GM12878 (cell line): ENCODE measurements around the gene ATG13. TPM values are rescaled to one million over a fixed set of nuclear protein-coding genes. Genes with fewer than 3 reads are reported as not detected.

ENCODE experiments used
- ATAC-seq: fragments of 200-7000 bp; cut with Tn5 transposase; 3 replicates; pipeline ENCODE4 v1.9.1; 2020; ENCODE audit warnings: mild to moderate bottlenecking, moderate library complexity
- BruUV-seq: library from RNA; stranded (reverse); fragments of 400-500 nt; replicated peaks from 2 replicates; lab custom pipeline; 2021; lab: Mats Ljungman, UMichigan
- CTCF ChIA-PET: fragments of 300-600 bp; sonication (Branson Sonifier 250); formaldehyde crosslinking; extraction: SDS; loops from one replicate; lab custom pipeline; 2021; ENCODE audit warnings: inconsistent platforms; lab: Yijun Ruan, JAX
- POLR2A ChIA-PET: fragments of 350-600 bp; formaldehyde crosslinking; extraction: SDS; loops from one replicate; lab custom pipeline; 2021; ENCODE audit warnings: inconsistent platforms; lab: Charles Lee
- RAD21 ChIA-PET: fragments of 300-600 bp; sonication (Branson Sonifier 250); formaldehyde crosslinking; loops from one replicate; lab custom pipeline; 2023; ENCODE audit warnings: antibody characterized with exemption; ENCODE audit not compliant: unreplicated experiment; lab: Charles Lee
- SMC1A ChIA-PET: fragments of 300-600 bp; sonication (Branson Sonifier 250); formaldehyde crosslinking; loops from one replicate; lab custom pipeline; 2023; ENCODE audit not compliant: unreplicated experiment, uncharacterized antibody; lab: Charles Lee
- DNase-seq: peaks from one replicate; pipeline ENCODE4 v3.0.0-alpha.2; 2011; ENCODE audit warnings: low read depth, low spot score
- FAIRE-seq: peaks from 3 replicates; lab custom pipeline; 2011; peaks lifted over from hg19 to GRCh38; lab: Jason Lieb, UNC
- H2AFZ ChIP-seq: 2 replicates; pipeline ENCODE4 v1.6.0; 2011; ENCODE audit warnings: low read depth, low read length, control low read depth; ENCODE audit not compliant: control insufficient read depth
- H3K27ac ChIP-seq: 2 replicates; pipeline ENCODE4 v1.5.1; 2011; ENCODE audit warnings: control low read depth; ENCODE audit not compliant: control insufficient read depth, insufficient read depth
- H3K27me3 ChIP-seq, 2 experiments: replicated peaks in 1 of 2; 2 replicates each; pipeline versions ENCODE4 v1.6.0 to v1.6.1; 2011; ENCODE audit warnings: low read length in 1 of 2; ENCODE audit not compliant: control insufficient read depth in 2 of 2, insufficient read depth in 2 of 2
- H3K36me3 ChIP-seq, 2 experiments: 2 replicates each; pipeline ENCODE4 v1.5.1; 2011; ENCODE audit warnings: low read length in 1 of 2; ENCODE audit not compliant: control insufficient read depth in 2 of 2, insufficient read depth in 2 of 2
- H3K4me1 ChIP-seq: 2 replicates; pipeline ENCODE4 v1.6.1; 2011; ENCODE audit warnings: mild to moderate bottlenecking, low read length, moderate library complexity, mixed read lengths; ENCODE audit not compliant: control insufficient read depth, insufficient read depth
- H3K4me2 ChIP-seq: 2 replicates; pipeline ENCODE4 v1.6.0; 2011; ENCODE audit warnings: control low read depth; ENCODE audit not compliant: control insufficient read depth, insufficient read depth
- H3K4me3 ChIP-seq: fragments of 200-600 bp; sonication (generic); 2 replicates; pipeline ENCODE4 v1.5.1; 2016
- H3K79me2 ChIP-seq: 2 replicates; pipeline ENCODE4 v1.6.0; 2011; ENCODE audit warnings: low read length; ENCODE audit not compliant: control insufficient read depth, insufficient read depth
- H3K9ac ChIP-seq: 2 replicates; pipeline ENCODE4 v1.8.0; 2011; ENCODE audit warnings: low read length, control low read depth, mixed read lengths; ENCODE audit not compliant: control insufficient read depth, insufficient read depth
- H3K9me3 ChIP-seq: replicated peaks from 3 replicates; pipeline ENCODE4 v1.5.1; 2011; ENCODE audit warnings: mild to moderate bottlenecking, low read length; ENCODE audit not compliant: control insufficient read depth, insufficient read depth
- H4K20me1 ChIP-seq: 2 replicates; pipeline ENCODE4 v1.6.0; 2011; ENCODE audit not compliant: control insufficient read depth, insufficient read depth
- CHD1 ChIP-seq: IDR thresholded peaks from 2 replicates; pipeline ENCODE4 v1.6.1; 2012; ENCODE audit warnings: low read depth, low read length, improper control_type of control experiment
- USF1 ChIP-seq: IDR thresholded peaks from 2 replicates; pipeline ENCODE4 v1.6.1; 2011; ENCODE audit warnings: borderline replicate concordance, low read depth, mild to moderate bottlenecking, moderate library complexity, mixed read lengths, low read length; ENCODE audit not compliant: insufficient read depth; ENCODE audit errors: extremely low read length
- USF2 ChIP-seq: IDR thresholded peaks from 2 replicates; pipeline ENCODE4 v1.6.1; 2011; ENCODE audit warnings: low read depth, low read length, improper control_type of control experiment, borderline replicate concordance
- ZNF24 ChIP-seq: fragments of 450-650 bp; IDR thresholded peaks from 2 replicates; pipeline ENCODE4 v1.6.1; 2017; ENCODE audit warnings: antibody characterized with exemption, mild to moderate bottlenecking
- whole genome bisulfite sequencing: methylation state at CpG from one replicate; pipeline ENCODE4 v1.1.6; 2016; ENCODE audit warnings: low lambda C conversion rate; ENCODE audit not compliant: insufficient replicate concordance, insufficient coverage; ENCODE audit errors: missing lambda C conversion rate; 5-methylcytosine and 5-hydroxymethylcytosine counted together
- in situ Hi-C: fragments of 300-500 bp; cut with MboI; formaldehyde crosslinking; loops from 9 replicates; pipeline ENCODE4 v1.14.3; 2018; ENCODE audit warnings: mixed read lengths
- intact Hi-C: fragments of 100-400 bp; cut with micrococcal nuclease; formaldehyde crosslinking; loops from one replicate; pipeline ENCODE4 v1.14.2; 2022; ENCODE audit not compliant: unreplicated experiment
- polyA plus RNA-seq, 11 experiments: library from polyadenylated mRNA; depleted of rRNA in 4 of 11; unstranded in 6 of 11; stranded (reverse) in 5 of 11; fragments of >200 nt; fragmentation: Nextera tagmentation in 4 of 11; fragmentation: Illumina TruSeq in 1 of 11; extraction: Ambion mirVana in 4 of 11; extraction: Trizol in 1 of 11; gene quantifications; 1 replicate in 1 of 11; 2 replicates in 10 of 11; pipeline versions ENCODE4 v1.2.1 to v1.2.3, GENCODE V29; 2011 to 2016; ENCODE audit warnings: inconsistent platforms in 2 of 11, missing spikeins in 2 of 11, low read depth in 1 of 11
- total RNA-seq, 4 experiments: library from RNA; depleted of rRNA in 3 of 4; stranded (reverse); fragments of >200 nt in 3 of 4; fragmentation: Illumina TruSeq in 1 of 4; extraction: Trizol in 1 of 4; gene quantifications; 2 replicates each; pipeline versions ENCODE4 v1.2.1 to v1.2.3, GENCODE V29; 2013 to 2021

The ATG13 gene
- total and polyA plus RNA-seq, 10 of the 15 experiments (the other 5 are each of a cell fraction or from before 2014, with no cell fraction given) = 10.9 to 61.6 (median 50.9) TPM

GRCh38 chr11:46719543-46720218 is 102.3 kb downstream of the ATG13 start:
- Histone ChIP-seq H4K20me1 (no peaks in the 10 kb centered on the region), H3K36me3 (no peaks in the 10 kb centered on the region), H3K79me2 (no peaks in the 10 kb centered on the region), H3K9me3 (no peaks in the 10 kb centered on the region), H2AFZ (no peak overlapping the region), H3K4me2 (no peak overlapping the region), H3K27ac (no peak overlapping the region), H3K27me3 (no peaks in the 10 kb centered on the region), H3K4me1 (no peaks in the 10 kb centered on the region; the same call in 1 of the 2 replicates), H3K9ac (no peak overlapping the region), H3K4me3 (no peak overlapping the region)
- 77% methylated on average over 20 of the region's 25 CpGs for WGBS
- POLR2A ChIA-PET = no interaction called here
- TF ChIP-seq USF2 (no peak), USF1 (no peak), CHD1 (no peak)
- CTCF ChIA-PET = no interaction called here
- SMC1A ChIA-PET = no interaction called here
- in situ Hi-C loops = no loop called here
- intact Hi-C loops = no loop called here
- no peak for ATAC-seq
- RAD21 ChIA-PET = no interaction called here
- DNase-seq = no peak
- FAIRE-seq = no peak
- no TSS peak for BruUV-seq

GRCh38 chr11:46721286-46721685 is 103.9 kb downstream of the ATG13 start:
- no peaks in the 10 kb centered on the region for H3K79me2 ChIP-seq
- ChIA-PET RAD21 (no interaction called here), SMC1A (no interaction called here), POLR2A (no interaction called here), CTCF (interaction anchor here (0.5 kb wide), 1 partner anchor 23 kb away, joined by 3 read pairs; no protein-coding TSS in a partner anchor)
- H3K4me1 ChIP-seq = no peaks in the 10 kb centered on the region; the same call in 1 of the 2 replicates
- no peak for TF ChIP-seq ZNF24
- H3K27ac ChIP-seq = no peak overlapping the region
- FAIRE-seq (no peak), DNase-seq (no peak), ATAC-seq (no peak)
- H2AFZ ChIP-seq = no peak overlapping the region
- H3K27me3 ChIP-seq = no peaks in the 10 kb centered on the region
- no peak overlapping the region for H3K4me2 ChIP-seq
- in situ Hi-C loops = no loop called here
- BruUV-seq = no TSS peak
- no peak overlapping the region for H3K4me3 ChIP-seq
- H3K9ac ChIP-seq = no peak overlapping the region
- intact Hi-C loops = no loop called here
- WGBS = 54% methylated on average over 6 of the region's 6 CpGs
- H4K20me1 ChIP-seq = no peaks in the 10 kb centered on the region
- H3K36me3 ChIP-seq = no peaks in the 10 kb centered on the region
- no peaks in the 10 kb centered on the region for H3K9me3 ChIP-seq
